GM12878 (cell line): ENCODE data around the gene MICALL2. TPM values are rescaled to one million over a fixed set of nuclear protein-coding genes. Genes with fewer than 3 reads are reported as not detected.

ENCODE experiments used
- ATAC-seq: fragments of 200-7000 bp; cut with Tn5 transposase; 3 replicates; pipeline ENCODE4 v1.9.1; 2020; ENCODE audit warnings: mild to moderate bottlenecking, moderate library complexity
- BruUV-seq: library from RNA; stranded (reverse); fragments of 400-500 nt; replicated peaks from 2 replicates; lab custom pipeline; 2021; lab: Mats Ljungman, UMichigan
- CTCF ChIA-PET: fragments of 300-600 bp; sonication (Branson Sonifier 250); formaldehyde crosslinking; extraction: SDS; loops from one replicate; lab custom pipeline; 2021; ENCODE audit warnings: inconsistent platforms; lab: Yijun Ruan, JAX
- POLR2A ChIA-PET: fragments of 350-600 bp; formaldehyde crosslinking; extraction: SDS; loops from one replicate; lab custom pipeline; 2021; ENCODE audit warnings: inconsistent platforms; lab: Charles Lee
- RAD21 ChIA-PET: fragments of 300-600 bp; sonication (Branson Sonifier 250); formaldehyde crosslinking; loops from one replicate; lab custom pipeline; 2023; ENCODE audit warnings: antibody characterized with exemption; ENCODE audit not compliant: unreplicated experiment; lab: Charles Lee
- SMC1A ChIA-PET: fragments of 300-600 bp; sonication (Branson Sonifier 250); formaldehyde crosslinking; loops from one replicate; lab custom pipeline; 2023; ENCODE audit not compliant: unreplicated experiment, uncharacterized antibody; lab: Charles Lee
- DNase-seq: peaks from one replicate; pipeline ENCODE4 v3.0.0-alpha.2; 2011; ENCODE audit warnings: low read depth, low spot score
- FAIRE-seq: peaks from 3 replicates; lab custom pipeline; 2011; peaks lifted over from hg19 to GRCh38; lab: Jason Lieb, UNC
- H2AFZ ChIP-seq: 2 replicates; pipeline ENCODE4 v1.6.0; 2011; ENCODE audit warnings: low read depth, low read length, control low read depth; ENCODE audit not compliant: control insufficient read depth
- H3K27ac ChIP-seq: 2 replicates; pipeline ENCODE4 v1.5.1; 2011; ENCODE audit warnings: control low read depth; ENCODE audit not compliant: control insufficient read depth, insufficient read depth
- H3K27me3 ChIP-seq, 2 experiments: replicated peaks in 1 of 2; 2 replicates each; pipeline versions ENCODE4 v1.6.0 to v1.6.1; 2011; ENCODE audit warnings: low read length in 1 of 2; ENCODE audit not compliant: control insufficient read depth in 2 of 2, insufficient read depth in 2 of 2
- H3K36me3 ChIP-seq, 2 experiments: 2 replicates each; pipeline ENCODE4 v1.5.1; 2011; ENCODE audit warnings: low read length in 1 of 2; ENCODE audit not compliant: control insufficient read depth in 2 of 2, insufficient read depth in 2 of 2
- H3K4me1 ChIP-seq: 2 replicates; pipeline ENCODE4 v1.6.1; 2011; ENCODE audit warnings: mild to moderate bottlenecking, low read length, moderate library complexity, mixed read lengths; ENCODE audit not compliant: control insufficient read depth, insufficient read depth
- H3K4me2 ChIP-seq: 2 replicates; pipeline ENCODE4 v1.6.0; 2011; ENCODE audit warnings: control low read depth; ENCODE audit not compliant: control insufficient read depth, insufficient read depth
- H3K4me3 ChIP-seq: fragments of 200-600 bp; sonication (generic); 2 replicates; pipeline ENCODE4 v1.5.1; 2016
- H3K79me2 ChIP-seq: 2 replicates; pipeline ENCODE4 v1.6.0; 2011; ENCODE audit warnings: low read length; ENCODE audit not compliant: control insufficient read depth, insufficient read depth
- H3K9ac ChIP-seq: 2 replicates; pipeline ENCODE4 v1.8.0; 2011; ENCODE audit warnings: low read length, control low read depth, mixed read lengths; ENCODE audit not compliant: control insufficient read depth, insufficient read depth
- H3K9me3 ChIP-seq: replicated peaks from 3 replicates; pipeline ENCODE4 v1.5.1; 2011; ENCODE audit warnings: mild to moderate bottlenecking, low read length; ENCODE audit not compliant: control insufficient read depth, insufficient read depth
- H4K20me1 ChIP-seq: 2 replicates; pipeline ENCODE4 v1.6.0; 2011; ENCODE audit not compliant: control insufficient read depth, insufficient read depth
- EED ChIP-seq: sonication (generic); IDR thresholded peaks from 2 replicates; pipeline ENCODE4 v1.6.1; 2016; ENCODE audit warnings: antibody characterized with exemption, low read depth
- HCFC1 ChIP-seq: fragments of 150-350 bp; IDR thresholded peaks from 2 replicates; pipeline ENCODE4 v1.6.1; 2014; ENCODE audit warnings: low read length
- KAT2A ChIP-seq: conservative IDR thresholded peaks from 2 replicates; pipeline ENCODE4 v1.6.1; 2011; ENCODE audit warnings: low read depth, low read length; ENCODE audit not compliant: control insufficient read depth
- NR2F1 ChIP-seq: fragments of 450-650 bp; conservative IDR thresholded peaks from 2 replicates; pipeline ENCODE4 v1.6.1; 2017; ENCODE audit warnings: mild to moderate bottlenecking
- PAX5 ChIP-seq: IDR thresholded peaks from 2 replicates; pipeline ENCODE4 v1.6.1; 2011; ENCODE audit warnings: low read depth, low read length, borderline replicate concordance
- PAX8 ChIP-seq: fragments of 450-650 bp; IDR thresholded peaks from 2 replicates; pipeline ENCODE4 v1.6.1; 2017; ENCODE audit warnings: mild to moderate bottlenecking, moderate library complexity
- RCOR1 ChIP-seq: conservative IDR thresholded peaks from 2 replicates; pipeline ENCODE4 v1.6.1; 2012; ENCODE audit warnings: low read depth, low read length, improper control_type of control experiment
- RELA ChIP-seq: fragments of 450-650 bp; IDR thresholded peaks from 2 replicates; pipeline ENCODE4 v1.8.0; 2014; ENCODE audit warnings: borderline replicate concordance; ENCODE audit not compliant: partially characterized antibody
- SMAD1 ChIP-seq: fragments of 450-650 bp; IDR thresholded peaks from 2 replicates; pipeline ENCODE4 v1.6.1; 2018; ENCODE audit warnings: mild to moderate bottlenecking, low read depth; ENCODE audit not compliant: partially characterized antibody
- TARDBP ChIP-seq: IDR thresholded peaks from 2 replicates; pipeline ENCODE4 v1.6.1; 2016; ENCODE audit warnings: borderline replicate concordance
- WGBS: methylation state at CpG from one replicate; pipeline ENCODE4 v1.1.6; 2016; ENCODE audit warnings: low lambda C conversion rate; ENCODE audit not compliant: insufficient replicate concordance, insufficient coverage; ENCODE audit errors: missing lambda C conversion rate; 5-methylcytosine and 5-hydroxymethylcytosine counted together
- in situ Hi-C: fragments of 300-500 bp; cut with MboI; formaldehyde crosslinking; loops from 9 replicates; pipeline ENCODE4 v1.14.3; 2018; ENCODE audit warnings: mixed read lengths
- intact Hi-C: fragments of 100-400 bp; cut with micrococcal nuclease; formaldehyde crosslinking; loops from one replicate; pipeline ENCODE4 v1.14.2; 2022; ENCODE audit not compliant: unreplicated experiment
- polyA plus RNA-seq, 11 experiments: library from polyadenylated mRNA; depleted of rRNA in 4 of 11; unstranded in 6 of 11; stranded (reverse) in 5 of 11; fragments of >200 nt; fragmentation: Nextera tagmentation in 4 of 11; fragmentation: Illumina TruSeq in 1 of 11; extraction: Ambion mirVana in 4 of 11; extraction: Trizol in 1 of 11; gene quantifications; 1 replicate in 1 of 11; 2 replicates in 10 of 11; pipeline versions ENCODE4 v1.2.1 to v1.2.3, GENCODE V29; 2011 to 2016; ENCODE audit warnings: inconsistent platforms in 2 of 11, missing spikeins in 2 of 11, low read depth in 1 of 11
- total RNA-seq, 4 experiments: library from RNA; depleted of rRNA in 3 of 4; stranded (reverse); fragments of >200 nt in 3 of 4; fragmentation: Illumina TruSeq in 1 of 4; extraction: Trizol in 1 of 4; gene quantifications; 2 replicates each; pipeline versions ENCODE4 v1.2.1 to v1.2.3, GENCODE V29; 2013 to 2021

Gene MICALL2
- total and polyA plus RNA-seq, 10 of the 15 experiments (the other 5 are each of a cell fraction or from before 2014, with no cell fraction given) = 0.04 to 1.7 (median 0.83) TPM; not detected in 3

DNA sequence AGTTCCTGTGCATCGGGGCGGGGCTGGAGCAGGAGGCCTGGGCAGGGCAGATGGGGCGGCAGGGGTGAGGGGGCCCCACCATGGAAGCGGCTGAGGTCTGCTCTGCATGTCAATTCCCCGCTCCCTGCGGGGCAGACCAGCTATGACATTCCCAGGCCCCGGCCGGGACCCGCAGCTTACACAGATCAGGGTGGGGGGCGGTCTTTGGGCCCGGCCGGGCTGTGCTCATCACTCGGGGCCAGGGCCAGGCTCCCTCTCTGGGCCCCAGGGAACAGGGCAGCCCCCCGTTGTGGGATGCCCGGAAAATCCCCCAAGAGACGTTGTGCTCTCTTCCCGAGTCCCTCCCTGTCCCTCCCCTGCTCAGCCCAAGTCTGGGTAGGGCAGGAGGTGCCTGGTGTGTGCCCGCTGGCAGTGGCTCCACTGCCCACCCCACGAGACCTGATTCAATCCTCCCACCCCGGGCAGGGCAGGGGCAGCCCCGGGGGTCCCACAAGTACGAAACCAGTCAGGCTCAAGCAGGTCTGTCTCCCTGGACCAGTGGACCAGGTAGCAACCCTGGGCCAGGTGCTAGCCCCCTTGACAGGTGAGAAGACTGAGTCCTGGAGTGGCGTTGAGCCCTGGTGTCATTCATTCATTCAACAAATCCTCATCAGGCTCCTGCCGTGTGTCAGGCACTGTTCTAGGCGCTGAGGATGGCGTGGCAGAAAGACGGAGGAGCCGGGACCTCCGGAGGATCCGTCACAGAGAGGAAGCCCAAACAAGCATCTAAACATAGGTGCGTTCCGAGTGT, 29.0 kb downstream of the MICALL2 start:
- Histone ChIP-seq H3K79me2 (no peaks in the 10 kb centered on the region), H4K20me1 (no peaks in the 10 kb centered on the region), H3K4me1 (no peaks in the 10 kb centered on the region), H3K4me3 (no peak overlapping the region), H3K9me3 (no peaks in the 10 kb centered on the region), H2AFZ (no peak overlapping the region), H3K4me2 (no peak overlapping the region), H3K27me3 (no peaks in the 10 kb centered on the region; a peak in 1 of 4 replicates), H3K36me3 (no peaks in the 10 kb centered on the region), H3K27ac (no peak overlapping the region), H3K9ac (no peak overlapping the region)
- 43% methylated on average over 31 of the region's 32 CpGs for WGBS
- ChIA-PET RAD21 (no interaction called here), SMC1A (interaction anchor here (1.3 kb wide), 1 partner anchor 21 kb away, joined by 3 read pairs; no protein-coding TSS in a partner anchor), POLR2A (no interaction called here), CTCF (interaction anchor here (0.6 to 1.3 kb wide), 4 partner anchors 7 to 724 kb away, joined by 3 read pairs; no protein-coding TSS in a partner anchor)
- no peak for DNase-seq
- intact Hi-C loops = no loop called here
- TF ChIP-seq HCFC1 (no peak), RCOR1 (no peak)
- no peak for ATAC-seq
- FAIRE-seq = no peak
- in situ Hi-C loops = loop anchor here (5.0 kb wide), 1 partner anchor 203 kb away; no protein-coding TSS in a partner anchor
- BruUV-seq = no TSS peak

GRCh38 chr7:1428941-1429501, 30.2 kb downstream of the MICALL2 start:
- H3K36me3 ChIP-seq = no peaks in the 10 kb centered on the region
- RAD21 ChIA-PET = no interaction called here
- ATAC-seq (no peak), FAIRE-seq (no peak), DNase-seq (no peak)
- H3K4me1 ChIP-seq = no peaks in the 10 kb centered on the region
- no peak overlapping the region for H3K9ac ChIP-seq
- no peaks in the 10 kb centered on the region for H4K20me1 ChIP-seq
- H3K27me3 ChIP-seq = no peaks in the 10 kb centered on the region; a peak in 1 of 4 replicates
- intact Hi-C loops (no loop called here), in situ Hi-C loops (no loop called here)
- 29% methylated on average over 17 of the region's 20 CpGs for WGBS
- TF ChIP-seq PAX5 = no peak
- TF ChIP-seq EED = no peak
- TF ChIP-seq KAT2A = no peak
- TF ChIP-seq RELA = no peak
- TF ChIP-seq TARDBP = no peak
- TF ChIP-seq PAX8 = no peak
- TF ChIP-seq SMAD1 = no peak
- no peak for TF ChIP-seq NR2F1
- H3K9me3 ChIP-seq = no peaks in the 10 kb centered on the region
- SMC1A ChIA-PET = no interaction called here
- no peak overlapping the region for H2AFZ ChIP-seq
- no peaks in the 10 kb centered on the region for H3K79me2 ChIP-seq
- no peak overlapping the region for H3K4me3 ChIP-seq
- H3K27ac ChIP-seq = no peak overlapping the region
- POLR2A ChIA-PET = no interaction called here
- CTCF ChIA-PET = no interaction called here
- BruUV-seq = no TSS peak
- no peak overlapping the region for H3K4me2 ChIP-seq
